ENCODE results near the gene PRDM16.

Gene PRDM16

DNA sequence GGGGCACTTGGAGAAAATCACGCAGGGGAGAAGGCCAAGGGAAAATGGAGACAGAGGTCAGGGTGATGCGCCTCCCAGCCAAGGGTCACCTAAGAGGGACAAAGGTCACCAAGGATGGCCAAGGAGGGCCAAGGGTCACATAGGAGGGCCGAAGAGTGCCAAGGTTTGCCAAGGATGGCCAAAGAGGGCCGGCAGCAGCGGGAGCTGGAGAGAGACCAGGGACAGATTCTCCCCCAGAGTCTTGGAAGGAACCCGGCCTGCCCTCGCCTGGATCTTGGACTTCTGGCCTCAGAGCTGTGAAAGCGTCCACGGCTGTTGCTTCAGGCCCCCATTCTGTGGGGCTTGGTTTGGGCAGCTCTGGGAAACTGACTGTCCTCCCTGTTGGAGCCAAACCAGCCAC, 359.9 kb downstream of the PRDM16 start:
- Histone ChIP-seq H3K27ac (ENCODE audit: low read length) (no peak overlapping the region), H3K9ac (ENCODE audit: low read depth, low read length) (no peak overlapping the region), H3K9me3 (ENCODE audit: insufficient read depth, low read length, severe bottlenecking) (no peaks in the 10 kb centered on the region), H4K20me1 (ENCODE audit: insufficient read depth, low read length) (no peaks in the 10 kb centered on the region), H3K4me2 (ENCODE audit: insufficient read depth, low read length) (no peak overlapping the region), H3K79me2 (ENCODE audit: insufficient read depth, low read length) (no peaks in the 10 kb centered on the region), H3K4me1 (ENCODE audit: insufficient read depth, low read length) (no peaks in the 10 kb centered on the region), H3K4me3 (ENCODE audit: low read depth in 1 of 2, low read length in 2 of 2) (no peak overlapping the region), H2AFZ (ENCODE audit: low read depth, low read length) (no peak overlapping the region), H3K27me3 (ENCODE audit: insufficient read depth, low read length, poor library complexity) (no peaks in the 10 kb centered on the region), H3K36me3 (ENCODE audit: insufficient read depth, low read length) (no peaks in the 10 kb centered on the region)
- TF ChIP-seq EZH2 (IDR thresholded peaks at IDR 0.05; ENCODE audit: borderline replicate concordance, low read depth, low read length, severe bottlenecking), result no peak
- TF ChIP-seq CTCF (IDR thresholded peaks at IDR 0.05; ENCODE audit: borderline replicate concordance, extremely low read depth, low read length, poor library complexity, severe bottlenecking), result no peak
- ATAC-seq (ENCODE audit: insufficient read depth, low read depth) (no peak), DNase-seq (no peak)

DNA sequence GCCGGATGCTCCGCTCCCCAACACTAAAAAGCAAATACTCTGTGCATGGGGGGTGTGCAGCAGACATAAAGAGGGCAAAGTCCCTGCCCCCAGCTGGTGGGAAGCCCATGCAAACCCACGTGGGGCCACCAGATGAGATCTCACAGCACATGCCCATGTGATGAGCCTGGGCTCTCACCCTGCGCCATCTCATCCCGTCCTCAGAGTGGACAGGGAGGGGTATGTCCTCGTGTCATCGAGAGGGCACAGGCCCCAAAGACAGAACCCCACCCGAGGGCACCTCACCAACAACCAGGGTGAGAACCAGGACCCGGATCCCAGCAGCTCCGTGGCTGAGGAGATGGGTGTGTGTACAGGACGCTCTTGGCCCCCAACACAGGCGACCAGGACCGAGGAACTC, 360.3 kb downstream of the PRDM16 start:
- H3K27ac ChIP-seq (ENCODE audit: low read length), result no peak overlapping the region
- H3K9ac ChIP-seq (ENCODE audit: low read depth, low read length), result no peak overlapping the region
- H3K4me2 ChIP-seq (ENCODE audit: insufficient read depth, low read length), result no peak overlapping the region
- no peaks in the 10 kb centered on the region for H4K20me1 ChIP-seq (ENCODE audit: insufficient read depth, low read length)
- DNase-seq, result no peak
- no peak for TF ChIP-seq CTCF (IDR thresholded peaks at IDR 0.05; ENCODE audit: borderline replicate concordance, extremely low read depth, low read length, poor library complexity, severe bottlenecking)
- TF ChIP-seq EZH2 (IDR thresholded peaks at IDR 0.05; ENCODE audit: borderline replicate concordance, low read depth, low read length, severe bottlenecking), result no peak
- H3K36me3 ChIP-seq (ENCODE audit: insufficient read depth, low read length), result no peaks in the 10 kb centered on the region
- no peak for ATAC-seq (ENCODE audit: insufficient read depth, low read depth)
- no peak overlapping the region for H3K4me3 ChIP-seq (ENCODE audit: low read depth in 1 of 2, low read length in 2 of 2)
- H3K9me3 ChIP-seq (ENCODE audit: insufficient read depth, low read length, severe bottlenecking), result no peaks in the 10 kb centered on the region
- no peak overlapping the region for H2AFZ ChIP-seq (ENCODE audit: low read depth, low read length)
- H3K4me1 ChIP-seq (ENCODE audit: insufficient read depth, low read length), result no peaks in the 10 kb centered on the region
- no peaks in the 10 kb centered on the region for H3K27me3 ChIP-seq (ENCODE audit: insufficient read depth, low read length, poor library complexity)
- H3K79me2 ChIP-seq (ENCODE audit: insufficient read depth, low read length), result no peaks in the 10 kb centered on the region

DNA sequence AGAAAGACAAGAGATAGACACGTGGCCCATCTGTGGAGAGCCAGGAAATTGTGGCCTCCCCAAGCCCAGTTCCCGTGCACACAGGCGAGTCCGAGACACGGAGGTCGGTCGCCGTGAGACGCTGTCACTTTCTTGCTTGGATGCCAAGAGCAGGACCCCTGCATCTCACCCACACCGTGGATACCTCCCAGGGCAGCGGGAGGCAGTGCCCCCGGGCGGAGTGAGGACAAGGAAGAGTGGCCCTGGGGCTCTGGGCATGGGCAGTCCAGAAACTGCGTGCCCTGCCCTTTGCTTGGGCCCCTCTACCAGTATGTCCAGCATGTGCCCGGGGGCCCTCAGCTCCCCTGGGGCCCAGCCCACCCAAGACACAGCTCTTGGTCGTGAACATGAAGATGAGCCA, 360.8 kb downstream of the PRDM16 start:
- no peaks in the 10 kb centered on the region for H3K79me2 ChIP-seq (ENCODE audit: insufficient read depth, low read length)
- no peak overlapping the region for H3K9ac ChIP-seq (ENCODE audit: low read depth, low read length)
- H3K4me3 ChIP-seq (ENCODE audit: low read depth in 1 of 2, low read length in 2 of 2), result no peak overlapping the region
- H3K4me1 ChIP-seq (ENCODE audit: insufficient read depth, low read length), result no peaks in the 10 kb centered on the region
- no peaks in the 10 kb centered on the region for H3K27me3 ChIP-seq (ENCODE audit: insufficient read depth, low read length, poor library complexity)
- H2AFZ ChIP-seq (ENCODE audit: low read depth, low read length), result no peak overlapping the region
- TF ChIP-seq EZH2 (IDR thresholded peaks at IDR 0.05; ENCODE audit: borderline replicate concordance, low read depth, low read length, severe bottlenecking) (no peak), CTCF (IDR thresholded peaks at IDR 0.05; ENCODE audit: borderline replicate concordance, extremely low read depth, low read length, poor library complexity, severe bottlenecking) (no peak)
- no peaks in the 10 kb centered on the region for H3K36me3 ChIP-seq (ENCODE audit: insufficient read depth, low read length)
- H3K27ac ChIP-seq (ENCODE audit: low read length), result no peak overlapping the region
- no peak overlapping the region for H3K4me2 ChIP-seq (ENCODE audit: insufficient read depth, low read length)
- ATAC-seq (ENCODE audit: insufficient read depth, low read depth), result no peak
- DNase-seq, result no peak
- H3K9me3 ChIP-seq (ENCODE audit: insufficient read depth, low read length, severe bottlenecking), result no peaks in the 10 kb centered on the region
- H4K20me1 ChIP-seq (ENCODE audit: insufficient read depth, low read length), result no peaks in the 10 kb centered on the region

DNA sequence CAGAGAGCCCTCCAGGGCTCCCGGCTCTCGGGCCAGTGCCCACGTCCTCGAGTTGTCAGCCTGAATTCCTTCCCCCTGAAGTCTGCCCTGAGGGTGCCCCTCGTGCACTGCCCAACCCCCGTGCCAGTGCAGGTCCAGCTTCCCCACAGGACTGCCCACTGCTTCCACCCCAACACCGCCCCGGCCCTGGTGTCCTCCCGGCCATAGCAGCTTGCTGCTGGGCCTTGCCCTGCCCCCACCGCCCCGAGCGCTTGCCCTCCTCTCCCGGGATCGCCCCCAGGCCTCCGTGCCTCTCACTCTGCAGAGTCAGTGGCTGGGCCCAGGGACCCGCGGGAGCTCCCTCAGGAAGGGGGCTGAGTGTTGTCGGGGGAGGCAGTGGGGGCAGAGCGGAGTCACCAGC, 361.4 kb downstream of the PRDM16 start:
- Histone ChIP-seq H3K27ac (ENCODE audit: low read length) (no peak overlapping the region), H3K9ac (ENCODE audit: low read depth, low read length) (no peak overlapping the region), H2AFZ (ENCODE audit: low read depth, low read length) (no peak overlapping the region), H4K20me1 (ENCODE audit: insufficient read depth, low read length) (no peaks in the 10 kb centered on the region), H3K9me3 (ENCODE audit: insufficient read depth, low read length, severe bottlenecking) (no peaks in the 10 kb centered on the region), H3K4me1 (ENCODE audit: insufficient read depth, low read length) (no peaks in the 10 kb centered on the region), H3K4me2 (ENCODE audit: insufficient read depth, low read length) (no peak overlapping the region), H3K79me2 (ENCODE audit: insufficient read depth, low read length) (no peaks in the 10 kb centered on the region), H3K36me3 (ENCODE audit: insufficient read depth, low read length) (no peaks in the 10 kb centered on the region), H3K27me3 (ENCODE audit: insufficient read depth, low read length, poor library complexity) (no peaks in the 10 kb centered on the region), H3K4me3 (ENCODE audit: low read depth in 1 of 2, low read length in 2 of 2) (no peak overlapping the region)
- ATAC-seq (ENCODE audit: insufficient read depth, low read depth) (no peak), DNase-seq (no peak)
- TF ChIP-seq CTCF (IDR thresholded peaks at IDR 0.05; ENCODE audit: borderline replicate concordance, extremely low read depth, low read length, poor library complexity, severe bottlenecking) (no peak), EZH2 (IDR thresholded peaks at IDR 0.05; ENCODE audit: borderline replicate concordance, low read depth, low read length, severe bottlenecking) (no peak)
